ENCODE results near the gene ORMDL3.

ORMDL3 gene, protein sequence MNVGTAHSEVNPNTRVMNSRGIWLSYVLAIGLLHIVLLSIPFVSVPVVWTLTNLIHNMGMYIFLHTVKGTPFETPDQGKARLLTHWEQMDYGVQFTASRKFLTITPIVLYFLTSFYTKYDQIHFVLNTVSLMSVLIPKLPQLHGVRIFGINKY

DNA sequence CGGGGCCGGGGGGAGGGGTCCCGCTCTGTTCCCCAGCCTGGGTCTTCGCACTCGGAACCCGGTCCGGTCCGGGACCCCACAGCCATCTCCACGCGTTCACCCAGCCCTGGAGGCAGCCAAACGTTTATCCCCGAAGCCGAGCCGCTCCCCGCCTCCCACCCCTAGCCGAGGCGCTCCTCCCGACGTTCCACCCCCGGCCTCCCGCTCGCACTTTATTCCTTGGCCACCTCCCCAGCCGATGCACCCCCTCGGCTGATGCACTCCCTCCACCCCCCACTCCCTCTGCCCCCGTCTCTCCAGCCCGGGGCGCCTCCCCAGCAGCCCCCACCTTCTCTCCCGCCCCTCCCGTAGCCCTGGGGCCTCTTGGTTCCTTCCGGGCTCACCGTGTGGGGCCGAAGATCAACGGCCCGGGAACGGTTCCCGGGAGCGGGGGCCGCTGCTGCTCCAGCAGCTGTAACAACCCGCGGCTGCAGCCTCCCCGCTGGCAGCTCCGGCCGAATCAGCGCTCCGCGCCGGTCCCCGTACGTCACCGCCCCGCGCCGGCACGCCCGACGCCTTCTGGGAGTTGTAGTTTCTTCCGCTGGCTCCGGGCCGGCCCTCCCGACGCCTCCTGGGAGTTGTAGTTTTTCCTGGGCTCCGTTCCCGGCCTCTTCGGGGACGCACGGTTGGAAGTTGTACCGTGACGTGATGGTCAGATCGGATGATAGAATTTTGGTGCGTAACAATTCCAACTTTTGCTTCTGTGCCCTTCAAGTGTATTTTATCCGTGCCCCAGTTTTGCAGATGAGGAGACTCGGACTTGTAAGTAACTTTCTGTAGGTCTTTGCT lies at the start of gene ORMDL3, which contains the start of gene LRRC3C:
ORMDL3 (minus strand) TSS at position 501 of the 828 bp plus-strand sequence. CDS start 3,398 bp downstream, outside the sequence.
LRRC3C (plus strand) TSS at position 632 of the 828 bp plus-strand sequence. CDS start 13,792 bp downstream, outside the sequence.
- peak; percentile 92 for DNase-seq (ENCODE audit: low read depth)

DNA sequence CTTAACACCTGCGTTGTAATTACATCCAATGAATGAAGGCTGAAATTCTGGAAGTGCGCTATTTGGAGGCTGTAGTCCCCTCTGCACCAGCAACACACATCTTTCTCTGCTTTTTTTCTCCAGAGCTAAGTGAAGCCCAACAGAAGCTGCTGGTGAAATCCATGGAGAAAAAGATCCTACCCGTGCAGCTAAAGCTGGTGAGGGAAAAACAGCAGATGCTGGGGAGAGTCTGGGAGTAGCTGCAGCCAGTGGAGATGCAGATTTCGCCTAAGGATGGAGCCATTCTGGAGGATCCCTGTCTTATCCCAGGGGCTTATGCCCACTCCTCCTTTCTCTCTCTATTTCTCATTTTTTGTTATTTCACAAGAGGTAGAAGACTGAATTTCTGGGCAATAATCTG lies 48.4 kb upstream of the ORMDL3 start:
- DNase-seq (ENCODE audit: low read depth) = no peak

DNA sequence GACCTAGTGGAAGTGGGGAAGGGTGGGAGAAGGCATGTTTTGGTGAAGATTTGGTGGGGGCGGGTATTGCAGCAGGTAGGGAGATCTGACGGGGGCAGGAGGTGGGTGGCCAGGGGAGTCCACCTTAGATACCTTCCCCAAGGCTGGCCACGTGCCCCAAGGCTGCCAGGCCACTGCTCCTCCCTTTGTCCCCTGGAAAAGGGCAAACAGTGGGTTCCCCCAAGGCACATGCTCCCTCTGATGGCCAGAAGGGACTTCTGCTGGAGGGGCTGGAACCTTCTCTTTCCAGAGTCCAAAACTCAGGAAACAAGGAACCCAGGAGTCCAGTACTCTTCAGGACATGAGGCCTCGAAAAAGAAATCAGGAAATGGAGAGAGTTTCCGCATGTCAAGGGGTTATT lies 47.0 kb upstream of the ORMDL3 start:
- DNase-seq (ENCODE audit: low read depth) = no peak

DNA sequence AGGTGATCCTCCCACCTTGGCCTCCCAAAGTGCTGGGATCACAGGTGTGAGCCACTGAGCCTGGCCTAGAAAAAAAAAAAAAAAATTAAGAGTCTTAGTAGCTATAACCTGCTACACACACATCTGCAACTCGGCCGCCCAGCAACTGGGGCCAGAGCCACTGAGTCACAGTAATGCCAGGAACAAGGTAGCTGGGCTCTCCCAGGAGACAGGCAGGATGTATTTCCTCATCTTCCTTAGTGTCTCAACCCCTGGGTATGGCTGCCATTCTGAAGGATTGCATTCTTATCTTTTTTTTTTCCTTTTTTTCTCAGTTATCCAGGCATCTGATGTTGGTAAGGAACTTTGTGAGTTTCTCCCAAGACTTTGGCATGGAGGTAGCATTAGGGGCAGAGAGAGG lies 46.1 kb upstream of the ORMDL3 start:
- no peak for DNase-seq (ENCODE audit: low read depth)

DNA sequence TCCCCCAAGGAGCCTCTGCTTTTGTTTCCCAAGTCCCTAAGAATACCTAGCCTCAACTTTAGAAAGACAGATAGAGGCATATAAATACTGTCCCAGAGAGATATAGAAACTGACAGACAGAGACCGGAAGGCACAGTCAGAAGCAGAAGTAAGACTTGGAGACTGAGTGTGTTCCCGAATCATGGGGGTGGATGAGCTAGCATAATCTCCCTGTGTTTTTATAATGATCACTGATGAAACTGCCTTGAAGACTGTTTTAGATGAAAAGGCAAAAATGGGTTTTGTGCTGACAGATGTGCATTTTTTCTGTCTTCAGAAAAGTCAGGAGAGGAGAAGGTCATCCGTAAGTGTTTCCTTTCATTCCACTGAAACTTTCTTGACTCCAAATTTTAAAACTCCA lies 44.9 kb upstream of the ORMDL3 start:
- DNase-seq (ENCODE audit: low read depth) = no peak

DNA sequence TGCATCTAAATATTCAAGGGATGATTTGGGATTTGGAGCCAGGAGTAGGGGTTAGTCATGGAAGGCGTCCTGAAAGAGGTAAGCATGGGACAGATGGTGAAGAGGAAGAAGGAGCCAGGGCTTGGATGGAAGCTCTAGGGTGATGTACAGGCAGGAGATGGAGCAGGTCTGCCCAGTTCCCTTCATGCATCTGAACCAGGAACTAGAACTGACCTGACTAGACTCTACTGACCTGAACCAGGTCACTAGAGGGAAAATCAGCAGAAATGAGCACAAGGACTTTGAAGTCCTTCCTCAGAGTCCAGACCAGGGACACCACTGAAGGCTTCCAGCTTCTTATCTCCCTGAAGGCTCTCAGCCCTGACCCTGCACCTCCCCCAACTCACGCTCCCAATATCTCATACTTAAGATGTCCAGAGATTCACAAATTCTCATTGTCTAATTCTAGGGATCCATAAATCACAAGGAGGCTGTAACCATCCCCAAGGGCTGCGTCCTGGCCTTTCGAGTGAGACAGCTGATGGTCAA lies 43.7 kb upstream of the ORMDL3 start:
- no peak for DNase-seq (ENCODE audit: low read depth)

DNA sequence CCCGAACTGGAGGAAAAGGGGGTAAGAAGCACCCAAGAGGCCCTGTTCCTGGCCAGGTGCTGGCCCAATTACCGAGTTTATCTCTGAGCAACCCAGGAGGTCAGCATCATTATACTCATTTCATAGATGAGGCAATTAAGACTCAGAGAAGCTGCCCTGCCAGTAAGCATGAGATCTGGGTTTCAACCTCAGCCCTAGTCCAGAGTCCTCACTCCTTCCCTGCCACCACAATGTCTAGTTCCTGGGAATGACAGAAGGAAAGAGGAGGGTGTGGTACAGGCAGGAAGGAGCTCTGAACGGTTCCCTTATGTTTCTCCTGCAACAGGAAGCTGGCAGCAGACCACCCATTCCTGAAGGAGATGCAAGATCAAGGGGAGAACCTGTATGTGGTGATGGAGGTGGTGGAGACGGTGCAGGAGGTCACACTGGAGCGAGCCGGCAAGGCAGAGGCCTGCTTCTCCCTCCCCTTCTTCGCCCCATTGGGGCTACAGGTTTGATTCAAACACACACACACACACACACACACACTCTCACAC lies 42.8 kb upstream of the ORMDL3 start:
- no peak for DNase-seq (ENCODE audit: low read depth)

DNA sequence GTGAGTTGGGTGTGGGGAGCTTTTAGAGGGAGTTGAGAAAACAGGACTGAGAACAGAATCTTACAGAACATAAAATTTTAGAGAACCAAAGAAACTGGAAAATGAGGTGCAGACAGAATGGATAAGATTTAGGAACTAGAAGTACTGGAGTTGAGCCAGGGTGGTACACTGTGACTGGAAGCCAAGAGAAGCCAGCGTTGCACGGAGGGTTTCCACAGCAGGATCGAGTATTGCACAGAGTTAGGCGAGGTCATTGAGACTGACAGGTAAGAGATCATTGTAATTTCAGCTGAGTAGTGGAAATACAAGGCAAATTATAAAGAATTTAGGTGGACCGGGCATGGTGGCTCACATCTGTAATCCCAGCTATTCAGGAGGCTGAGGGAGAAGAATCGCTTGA lies 42.0 kb upstream of the ORMDL3 start:
- no peak for DNase-seq (ENCODE audit: low read depth)

DNA sequence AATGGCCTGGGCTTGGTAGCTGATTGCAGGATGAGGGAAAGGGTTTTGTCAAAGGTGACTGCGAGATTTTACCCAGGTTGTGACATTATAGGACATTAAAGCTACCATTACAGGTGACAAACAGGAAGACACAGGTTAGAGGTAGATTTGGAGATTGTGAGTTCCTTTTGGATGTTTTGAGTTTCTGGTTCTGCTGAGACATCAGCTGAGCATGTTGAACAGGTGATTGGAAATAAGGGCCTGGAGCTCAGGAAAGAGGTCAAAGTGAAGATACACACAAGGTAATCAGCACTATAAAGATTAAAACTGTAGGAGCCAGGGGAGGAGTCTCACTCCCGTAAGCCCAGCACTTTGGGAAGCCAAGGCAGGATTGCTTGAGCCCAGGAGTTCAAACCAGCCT lies 41.4 kb upstream of the ORMDL3 start:
- no peak for DNase-seq (ENCODE audit: low read depth)

DNA sequence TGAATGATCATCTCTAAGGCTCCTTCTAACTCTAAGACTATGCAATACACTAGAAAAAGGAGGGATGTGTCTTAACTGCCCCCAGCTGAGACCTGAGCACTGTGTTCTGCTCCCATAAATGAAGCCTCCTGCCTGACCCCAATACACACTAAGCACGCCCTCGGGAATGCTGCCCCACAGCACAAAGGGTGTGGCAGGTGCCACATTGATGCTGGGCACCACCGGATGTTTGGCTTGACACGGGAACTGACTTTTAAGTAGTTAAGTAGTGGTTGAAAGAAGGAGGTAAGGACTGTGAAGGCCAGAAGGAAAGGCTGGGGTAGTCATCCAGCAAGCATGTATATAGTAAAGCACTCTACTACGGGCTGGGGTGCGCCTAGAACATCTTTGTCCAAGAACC lies 39.4 kb upstream of the ORMDL3 start:
- no peak for DNase-seq (ENCODE audit: low read depth)

DNA sequence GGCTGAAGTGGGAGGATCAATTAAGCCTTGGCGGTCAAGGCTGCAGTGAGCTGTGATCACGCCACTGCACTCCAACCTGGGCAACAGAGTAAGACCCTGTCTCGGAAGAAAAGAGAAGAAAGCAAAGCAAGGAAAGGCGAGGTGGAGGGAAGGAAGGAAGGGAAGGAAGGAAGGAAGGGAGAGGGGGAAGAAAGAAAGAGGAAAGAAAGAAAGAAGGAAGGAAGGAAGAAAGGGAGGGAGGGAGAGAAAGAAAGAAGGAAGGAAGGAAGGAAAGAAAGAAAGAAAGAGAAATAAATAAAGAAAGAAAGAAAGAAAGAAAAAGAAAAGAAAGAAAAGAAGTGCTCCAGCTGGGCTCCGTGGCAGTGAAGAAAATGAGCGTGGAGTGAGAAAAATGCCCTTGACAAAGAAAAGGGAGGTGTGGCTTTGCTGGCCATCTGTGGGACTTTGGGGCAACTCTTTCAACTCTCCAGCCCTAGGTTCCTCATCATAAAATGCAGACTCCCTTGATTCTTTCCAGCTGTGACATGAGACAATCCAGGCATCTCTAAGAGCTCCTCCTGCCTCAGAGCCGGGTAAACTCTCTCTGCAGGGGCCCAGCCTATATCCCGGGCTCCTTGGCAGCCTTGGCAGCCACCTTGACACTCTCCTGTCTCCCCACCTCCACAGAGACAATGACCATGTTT lies 37.8 kb upstream of the ORMDL3 start:
- no peak for DNase-seq (ENCODE audit: low read depth)

DNA sequence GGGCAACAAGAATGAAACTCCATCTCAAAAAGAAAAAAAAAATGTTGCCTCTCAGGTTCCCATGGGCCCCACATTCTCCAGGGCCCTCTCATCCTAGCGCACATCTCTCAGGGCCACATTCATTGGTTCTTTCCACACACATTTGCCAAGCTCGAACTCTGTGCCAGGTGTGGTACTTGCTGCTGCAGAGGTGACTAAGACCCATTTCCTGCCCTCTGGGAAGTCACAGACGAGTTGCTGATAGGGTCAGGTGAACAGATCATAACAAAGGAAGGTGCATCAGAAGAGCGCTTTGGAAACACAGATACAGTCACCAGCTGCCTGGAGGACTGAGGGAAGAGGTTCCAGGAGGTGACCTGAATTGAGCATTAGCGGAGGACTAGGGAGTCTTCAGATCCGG lies 36.4 kb upstream of the ORMDL3 start:
- no peak for DNase-seq (ENCODE audit: low read depth)

DNA sequence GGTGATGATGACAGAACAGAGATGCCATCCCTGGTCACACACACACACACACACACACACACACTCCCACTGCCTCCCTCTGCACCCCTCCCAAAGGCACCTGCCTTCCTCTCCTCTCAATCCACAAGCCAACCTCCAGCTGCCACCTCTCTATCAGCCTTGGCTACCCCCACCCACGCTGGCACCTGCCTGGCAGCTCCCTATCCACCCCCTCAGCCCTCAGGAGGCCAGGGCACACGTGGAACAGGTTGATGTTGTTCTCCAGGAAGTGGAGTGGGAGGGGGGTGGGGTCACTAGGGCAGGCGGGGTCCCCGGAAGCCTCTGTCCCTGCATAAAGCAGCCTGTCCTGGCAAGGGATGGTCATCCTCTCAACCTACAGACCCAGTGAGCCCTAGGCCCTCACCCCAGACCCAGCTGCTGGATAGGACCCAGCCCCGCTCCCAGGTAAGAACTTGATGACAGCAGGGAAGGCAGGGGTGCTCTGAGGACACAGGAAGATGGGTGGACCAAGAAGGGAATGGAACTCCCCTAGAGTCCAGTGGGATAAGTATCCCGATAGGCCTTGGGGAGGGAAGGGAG lies 35.3 kb upstream of the ORMDL3 start, which contains the start of gene GSDMA:
GSDMA (plus strand) TSS at position 363 of the 579 bp plus-strand sequence. CDS start 2,684 bp downstream, outside the sequence.
- no peak for DNase-seq (ENCODE audit: low read depth)

DNA sequence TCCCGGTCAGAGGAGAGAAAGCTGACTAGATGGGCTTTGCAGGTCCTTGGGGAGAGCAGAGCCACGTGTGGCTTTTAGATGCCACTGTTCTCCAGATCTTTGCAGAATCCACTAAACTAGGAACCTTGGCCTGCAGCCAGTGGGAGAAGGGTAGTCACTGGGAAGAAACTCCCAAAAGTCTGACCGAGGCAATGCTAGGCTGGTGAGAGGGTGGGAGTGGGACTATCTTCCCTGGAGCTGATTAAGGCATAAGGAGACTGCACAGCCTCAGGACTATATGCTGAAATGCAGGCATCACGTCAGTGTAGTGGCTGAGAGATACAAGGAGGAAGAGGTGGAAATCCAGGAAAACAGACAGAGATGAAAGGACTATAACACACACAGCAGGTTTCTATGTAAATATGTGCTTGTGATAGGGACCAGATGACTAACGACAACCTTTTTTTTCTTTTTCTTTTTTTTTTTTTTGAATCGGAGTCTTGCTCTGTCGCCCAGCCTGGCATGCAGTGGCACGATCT lies 33.2 kb upstream of the ORMDL3 start:
- no peak for DNase-seq (ENCODE audit: low read depth)

DNA sequence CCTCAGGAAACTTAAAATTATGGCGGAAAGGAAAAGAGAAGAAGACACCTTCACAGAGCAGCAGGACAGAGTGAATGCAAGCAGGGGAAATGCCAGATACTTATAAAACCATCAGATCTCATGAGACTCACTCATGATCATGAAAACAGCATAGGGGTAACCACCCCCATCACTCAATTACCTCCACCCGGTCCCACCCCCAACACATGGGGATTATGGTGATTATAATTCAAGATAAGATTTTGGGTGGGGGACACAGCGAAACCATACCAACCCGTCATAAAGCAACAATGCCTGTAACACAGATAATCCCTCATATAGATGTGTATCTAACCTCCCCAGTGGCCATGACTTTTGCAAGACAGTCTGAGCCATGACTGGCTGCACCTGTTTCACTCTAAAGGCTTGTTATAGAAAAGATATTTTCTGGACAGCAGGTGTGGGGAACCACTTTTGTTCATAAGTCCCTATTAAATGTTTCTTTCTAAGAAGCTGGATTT lies 28.4 kb upstream of the ORMDL3 start:
- DNase-seq (ENCODE audit: low read depth) = no peak

DNA sequence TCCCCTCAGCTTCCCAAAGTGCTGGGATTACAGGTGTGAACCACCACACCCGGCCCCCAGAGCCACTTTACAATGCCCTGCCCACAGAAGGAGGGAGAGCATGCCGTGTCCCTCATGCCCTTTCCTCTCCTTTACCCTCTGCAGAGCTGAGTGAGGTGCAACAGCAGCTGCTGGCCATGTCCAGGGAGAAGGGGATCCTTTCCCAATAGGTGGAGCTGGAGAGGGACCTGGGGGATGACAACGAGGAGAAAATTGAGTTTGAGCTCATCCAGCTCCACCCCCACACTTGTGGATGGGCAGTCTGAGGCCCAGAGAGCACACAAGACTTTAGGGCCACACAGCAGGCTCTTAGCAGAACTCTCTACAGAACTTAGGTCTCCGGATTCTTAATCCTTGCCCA lies 27.5 kb upstream of the ORMDL3 start:
- no peak for DNase-seq (ENCODE audit: low read depth)

DNA sequence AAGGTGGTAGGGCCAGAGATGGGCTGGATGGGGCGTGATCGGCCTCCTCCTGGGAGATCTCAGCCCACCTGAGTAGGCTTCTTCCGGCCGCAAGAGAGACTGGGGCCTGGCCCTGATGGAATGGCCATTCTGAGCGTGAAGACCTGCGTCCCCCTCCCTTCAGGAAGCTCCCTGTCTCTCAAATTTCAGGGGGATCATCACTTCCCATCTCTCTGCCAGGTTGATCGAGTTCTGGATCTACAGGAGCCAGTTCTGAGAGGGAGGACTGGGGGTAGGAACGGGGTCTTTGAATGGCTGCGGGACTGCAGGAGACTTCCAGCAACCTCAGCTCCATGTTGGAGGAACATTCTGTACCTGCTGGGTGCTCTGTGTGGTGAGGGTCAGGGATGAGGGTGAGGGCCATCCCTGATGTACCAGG lies 26.1 kb upstream of the ORMDL3 start:
- DNase-seq (ENCODE audit: low read depth) = no peak

DNA sequence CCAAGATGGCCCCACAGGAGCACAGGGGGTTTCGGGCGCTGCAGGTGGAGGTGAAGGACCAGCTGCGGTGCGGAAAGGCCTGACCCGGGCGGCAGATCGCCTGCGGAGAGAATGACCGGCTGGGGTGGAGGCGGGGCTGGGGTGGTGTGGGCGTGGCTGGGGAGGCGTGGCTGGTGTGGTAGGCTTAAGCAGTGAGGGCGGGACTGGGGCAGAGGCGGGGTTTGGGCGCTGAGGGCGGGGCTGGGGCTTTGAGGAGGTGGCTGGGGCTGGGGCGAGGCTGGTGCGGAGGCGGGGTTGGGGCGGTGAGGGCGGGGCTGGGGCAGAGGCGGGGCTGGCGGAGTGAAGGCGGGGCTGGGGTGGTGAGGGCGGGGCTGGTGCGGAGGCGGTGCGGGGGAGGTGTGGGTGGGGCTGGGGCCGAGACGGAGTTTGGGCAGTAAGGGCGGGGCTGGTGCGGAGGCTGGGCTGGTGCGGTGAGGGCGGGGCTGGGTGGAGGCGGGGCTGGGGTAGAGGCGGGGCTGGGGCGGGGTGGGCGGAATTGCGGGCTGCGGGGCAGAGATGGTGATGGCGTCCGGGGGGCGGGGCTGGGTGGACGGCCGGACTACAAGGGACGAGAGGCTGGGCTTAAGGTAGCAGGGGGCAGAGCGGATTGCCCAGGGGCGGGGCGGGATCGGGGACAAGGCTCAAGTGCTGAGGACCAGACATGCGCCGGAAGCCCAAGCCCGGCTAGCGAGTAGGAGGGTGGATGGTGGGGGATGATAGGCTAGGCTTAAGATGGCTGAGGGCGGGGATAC lies 25.5 kb upstream of the ORMDL3 start:
- DNase-seq (ENCODE audit: low read depth) = peak; percentile 97

DNA sequence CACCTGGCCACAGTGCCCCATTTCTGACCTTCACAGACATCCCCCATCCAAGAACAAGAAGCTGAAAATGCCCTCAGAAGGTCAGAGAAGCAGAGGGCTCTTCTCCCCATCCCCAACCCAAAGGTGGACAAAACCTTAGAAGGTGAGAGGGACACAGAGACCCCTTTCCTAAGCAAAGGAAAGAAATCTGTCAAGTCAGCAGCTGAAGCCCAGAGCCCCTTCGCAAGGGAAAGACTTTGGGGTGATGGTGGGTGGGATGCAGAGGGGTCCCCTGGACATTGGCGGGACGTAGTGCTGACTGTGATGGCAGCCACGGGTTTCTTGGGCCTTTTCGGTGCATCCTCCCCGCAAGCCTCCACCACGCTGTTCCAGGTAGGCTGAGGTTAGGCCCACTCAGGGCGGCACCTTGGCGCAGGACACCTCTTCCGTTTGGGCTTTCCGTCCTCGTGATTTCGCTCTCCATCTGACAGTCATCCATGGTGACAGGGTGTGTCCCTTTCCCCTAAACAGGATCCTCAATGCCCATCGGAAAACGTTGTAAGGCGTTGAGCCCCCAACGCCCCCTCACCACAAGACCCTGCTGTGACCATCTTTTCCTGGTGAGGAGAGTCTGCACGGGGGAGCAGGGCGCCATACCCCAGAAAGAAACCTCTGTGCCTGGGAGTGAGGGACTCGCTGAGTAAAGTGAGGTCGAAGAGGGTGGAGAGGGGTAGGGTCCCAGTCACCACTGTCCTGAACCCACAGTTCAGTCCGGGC lies 24.7 kb upstream of the ORMDL3 start:
- DNase-seq (ENCODE audit: low read depth) = no peak

DNA sequence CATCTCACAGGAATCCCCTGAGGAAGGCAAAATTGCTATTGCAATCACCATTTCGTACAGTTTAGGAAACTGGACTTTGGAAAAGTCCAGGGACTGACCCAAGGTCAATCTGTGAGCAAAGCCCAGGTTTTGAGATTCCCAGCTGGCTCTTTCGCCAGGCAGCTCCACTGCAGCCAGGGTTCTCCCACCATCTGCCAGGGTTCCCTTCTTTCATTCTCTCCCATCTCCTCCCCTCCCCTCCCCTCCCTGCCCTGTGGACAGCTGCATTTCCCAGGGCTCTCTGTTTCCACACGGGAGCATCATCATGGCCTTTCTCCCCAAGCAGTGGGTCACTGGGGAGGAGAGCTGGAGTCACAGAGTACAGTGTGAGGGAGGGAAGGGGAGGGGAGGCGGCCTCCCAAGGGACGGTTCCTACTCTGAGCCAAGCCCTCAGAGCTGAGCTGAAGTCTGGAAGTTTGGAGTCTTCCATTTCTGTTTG lies 23.5 kb upstream of the ORMDL3 start:
- no peak for DNase-seq (ENCODE audit: low read depth)

Data from EH (cell line).